K562 (cell line): ENCODE data around the gene RNF11. TPM values are rescaled to one million over a fixed set of nuclear protein-coding genes. Genes with fewer than 3 reads are reported as not detected.

Experiments used
- CAMTA2 ChIP-seq: fragments of 250-450 bp; sonication (Bioruptor Pico); conservative IDR thresholded peaks from 2 replicates; pipeline ENCODE4 v1.5.1; 2022
- FIP1L1 ChIP-seq: fragments of 200-400 bp; formaldehyde crosslinking; IDR thresholded peaks from 2 replicates; pipeline ENCODE4 v1.6.1; 2018; ENCODE audit warnings: mild to moderate bottlenecking, low read depth, low read length; ENCODE audit not compliant: poor library complexity, severe bottlenecking
- JUN ChIP-seq, 2 experiments: sonication (generic) in 1 of 2; formaldehyde crosslinking in 1 of 2; IDR thresholded peaks; 2 replicates each; pipeline versions ENCODE4 v1.6.1 to v1.8.0; 2012 to 2022; ENCODE audit warnings: borderline replicate concordance in 2 of 2, mild to moderate bottlenecking in 2 of 2, improper control_type of control experiment in 1 of 2, low read depth in 1 of 2, low read length in 1 of 2, missing genetic modification reagents in 1 of 2
- JUND ChIP-seq, 2 experiments: IDR thresholded peaks; 2 replicates in 1 of 2; 3 replicates in 1 of 2; pipeline ENCODE4 v1.6.1; 2011; ENCODE audit warnings: borderline replicate concordance in 2 of 2, low read depth in 2 of 2, low read length in 2 of 2, improper control_type of control experiment in 1 of 2, missing biosample characterization in 1 of 2, missing genetic modification characterization in 1 of 2, missing genetic modification reagents in 1 of 2
- NR0B1 ChIP-seq: fragments of 450-650 bp; IDR thresholded peaks from one replicate; pipeline ENCODE4 v1.6.1; 2018; ENCODE audit warnings: mild to moderate bottlenecking, moderate library complexity; ENCODE audit not compliant: partially characterized antibody
- SETDB1 ChIP-seq: IDR thresholded peaks from one replicate; pipeline ENCODE4 v1.6.1; 2012; ENCODE audit warnings: low read length, control low read depth, inconsistent platforms
- SMAD2 ChIP-seq: fragments of 150-350 bp; IDR thresholded peaks from 2 replicates; pipeline ENCODE4 v1.6.1; 2014; ENCODE audit warnings: low read depth, mild to moderate bottlenecking, low read length
- TEAD1 ChIP-seq, 2 experiments: fragments of 450-650 bp in 1 of 2; sonication (generic) in 1 of 2; formaldehyde crosslinking; IDR thresholded peaks; 2 replicates each; pipeline versions ENCODE4 v1.4.0 to v1.8.0; 2020 to 2022; ENCODE audit warnings: mild to moderate bottlenecking in 2 of 2, missing genetic modification reagents in 1 of 2
- ZBED1 ChIP-seq: IDR thresholded peaks from 2 replicates; pipeline ENCODE4 v1.6.1; 2014
- ZNF263 ChIP-seq: sonication (generic); formaldehyde crosslinking; IDR thresholded peaks from 2 replicates; pipeline ENCODE4 v1.8.0; 2022; ENCODE audit warnings: mild to moderate bottlenecking, missing genetic modification reagents, borderline replicate concordance
- ZNF445 ChIP-seq: fragments of 250-450 bp; sonication (Bioruptor Pico); IDR thresholded peaks from 2 replicates; pipeline ENCODE4 v1.4.0; 2020; ENCODE audit warnings: low read depth, mild to moderate bottlenecking, moderate library complexity
- ZNF584 ChIP-seq: fragments of 200-800 bp; sonication (Bioruptor generic); IDR thresholded peaks from 2 replicates; pipeline ENCODE4 v1.6.1; 2016; ENCODE audit warnings: low read depth, mild to moderate bottlenecking, missing genetic modification characterization, missing compliant biosample characterization
- ZNF707 ChIP-seq: fragments of 250-450 bp; sonication (Bioruptor Pico); conservative IDR thresholded peaks from 2 replicates; pipeline ENCODE4 v1.8.0; 2022; ENCODE audit warnings: inconsistent platforms, mild to moderate bottlenecking, moderate library complexity
- polyA plus RNA-seq, 8 experiments: library from polyadenylated mRNA; depleted of rRNA in 4 of 8; stranded (reverse) in 5 of 8; unstranded in 3 of 8; fragments of >200 nt; fragmentation: Nextera tagmentation in 2 of 8; fragmentation: Illumina TruSeq in 1 of 8; extraction: Ambion mirVana in 2 of 8; extraction: Trizol in 1 of 8; gene quantifications; 2 replicates each; pipeline versions ENCODE4 v1.2.1 to v1.2.3, GENCODE V29; 2011 to 2014; ENCODE audit warnings: inconsistent platforms in 1 of 8, missing spikeins in 1 of 8
- total RNA-seq, 7 experiments: library from RNA; depleted of rRNA in 6 of 7; stranded (reverse); fragments of >200 nt in 6 of 7; fragmentation: Illumina TruSeq in 2 of 7; extraction: Trizol in 2 of 7; gene quantifications; 2 replicates each; pipeline versions ENCODE4 v1.2.1 to v1.2.3, GENCODE V29; 2011 to 2021; ENCODE audit warnings: low replicate concordance in 1 of 7
- TF ChIP-seq, protein P1 (sequence below): fragments of 450-650 bp; IDR thresholded peaks from 2 replicates; pipeline ENCODE4 v1.6.1; 2016
- TF ChIP-seq, protein P2 (sequence below): fragments of 250-450 bp; sonication (Bioruptor Pico); IDR thresholded peaks from 2 replicates; pipeline ENCODE4 v1.4.0; 2020; ENCODE audit warnings: mild to moderate bottlenecking, moderate library complexity, borderline replicate concordance
- TF ChIP-seq, protein P3 (sequence below): fragments of 250-450 bp; sonication (Bioruptor Pico); IDR thresholded peaks from 2 replicates; pipeline ENCODE4 v1.5.0; 2022; ENCODE audit warnings: mild to moderate bottlenecking
- TF ChIP-seq, protein P4 (sequence below): fragments of 450-650 bp; conservative IDR thresholded peaks from 2 replicates; pipeline ENCODE4 v1.6.1; 2016; ENCODE audit warnings: missing genetic modification characterization, low read depth, mild to moderate bottlenecking, missing compliant biosample characterization, moderate library complexity

The RNF11 gene
- total and polyA plus RNA-seq, 9 of the 15 experiments (the other 6 are each of a cell fraction or from before 2014, with no cell fraction given), result 5.7 to 34.3 (median 23.1) TPM

GRCh38 chr1:51234721-51235425 is 1.2 kb upstream of the RNF11 start (continued):
- TF ChIP-seq JUN (IDR thresholded peaks at IDR 0.05; ENCODE audit: borderline replicate concordance, low read depth, low read length) (no peak), JUN (CRISPR knock-in tag; IDR thresholded peaks at IDR 0.05; ENCODE audit: borderline replicate concordance) (no peak), TEAD1 (CRISPR knock-in tag; IDR thresholded peaks at IDR 0.05) (no peak), SMAD2 (no peak), ZNF707 (CRISPR knock-in tag) (no peak), JUND (IDR thresholded peaks at IDR 0.05; ENCODE audit: borderline replicate concordance, low read depth, low read length) (0 out of 2 replicates have a peak, but pooled peaks have one; percentile 45), JUND (tag; IDR thresholded peaks at IDR 0.05; ENCODE audit: borderline replicate concordance, low read depth, low read length) (no peak; the same call in 2 of the 3 replicates), ZNF445 (no peak), CAMTA2 (CRISPR knock-in tag) (no peak), FIP1L1 (no peak), SETDB1 (no peak), ZBED1 (no peak), ZNF584 (CRISPR knock-in tag) (no peak), NR0B1 (no peak), ZNF263 (CRISPR knock-in tag) (no peak)
- TF ChIP-seq, protein P1, sequence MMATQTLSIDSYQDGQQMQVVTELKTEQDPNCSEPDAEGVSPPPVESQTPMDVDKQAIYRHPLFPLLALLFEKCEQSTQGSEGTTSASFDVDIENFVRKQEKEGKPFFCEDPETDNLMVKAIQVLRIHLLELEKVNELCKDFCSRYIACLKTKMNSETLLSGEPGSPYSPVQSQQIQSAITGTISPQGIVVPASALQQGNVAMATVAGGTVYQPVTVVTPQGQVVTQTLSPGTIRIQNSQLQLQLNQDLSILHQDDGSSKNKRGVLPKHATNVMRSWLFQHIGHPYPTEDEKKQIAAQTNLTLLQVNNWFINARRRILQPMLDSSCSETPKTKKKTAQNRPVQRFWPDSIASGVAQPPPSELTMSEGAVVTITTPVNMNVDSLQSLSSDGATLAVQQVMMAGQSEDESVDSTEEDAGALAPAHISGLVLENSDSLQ, result peak; percentile 51; the same call in 1 of the 2 replicates
- TF ChIP-seq, protein P2, sequence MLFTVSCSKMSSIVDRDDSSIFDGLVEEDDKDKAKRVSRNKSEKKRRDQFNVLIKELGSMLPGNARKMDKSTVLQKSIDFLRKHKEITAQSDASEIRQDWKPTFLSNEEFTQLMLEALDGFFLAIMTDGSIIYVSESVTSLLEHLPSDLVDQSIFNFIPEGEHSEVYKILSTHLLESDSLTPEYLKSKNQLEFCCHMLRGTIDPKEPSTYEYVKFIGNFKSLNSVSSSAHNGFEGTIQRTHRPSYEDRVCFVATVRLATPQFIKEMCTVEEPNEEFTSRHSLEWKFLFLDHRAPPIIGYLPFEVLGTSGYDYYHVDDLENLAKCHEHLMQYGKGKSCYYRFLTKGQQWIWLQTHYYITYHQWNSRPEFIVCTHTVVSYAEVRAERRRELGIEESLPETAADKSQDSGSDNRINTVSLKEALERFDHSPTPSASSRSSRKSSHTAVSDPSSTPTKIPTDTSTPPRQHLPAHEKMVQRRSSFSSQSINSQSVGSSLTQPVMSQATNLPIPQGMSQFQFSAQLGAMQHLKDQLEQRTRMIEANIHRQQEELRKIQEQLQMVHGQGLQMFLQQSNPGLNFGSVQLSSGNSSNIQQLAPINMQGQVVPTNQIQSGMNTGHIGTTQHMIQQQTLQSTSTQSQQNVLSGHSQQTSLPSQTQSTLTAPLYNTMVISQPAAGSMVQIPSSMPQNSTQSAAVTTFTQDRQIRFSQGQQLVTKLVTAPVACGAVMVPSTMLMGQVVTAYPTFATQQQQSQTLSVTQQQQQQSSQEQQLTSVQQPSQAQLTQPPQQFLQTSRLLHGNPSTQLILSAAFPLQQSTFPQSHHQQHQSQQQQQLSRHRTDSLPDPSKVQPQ (CRISPR knock-in tag), result no peak
- TF ChIP-seq, protein P3, sequence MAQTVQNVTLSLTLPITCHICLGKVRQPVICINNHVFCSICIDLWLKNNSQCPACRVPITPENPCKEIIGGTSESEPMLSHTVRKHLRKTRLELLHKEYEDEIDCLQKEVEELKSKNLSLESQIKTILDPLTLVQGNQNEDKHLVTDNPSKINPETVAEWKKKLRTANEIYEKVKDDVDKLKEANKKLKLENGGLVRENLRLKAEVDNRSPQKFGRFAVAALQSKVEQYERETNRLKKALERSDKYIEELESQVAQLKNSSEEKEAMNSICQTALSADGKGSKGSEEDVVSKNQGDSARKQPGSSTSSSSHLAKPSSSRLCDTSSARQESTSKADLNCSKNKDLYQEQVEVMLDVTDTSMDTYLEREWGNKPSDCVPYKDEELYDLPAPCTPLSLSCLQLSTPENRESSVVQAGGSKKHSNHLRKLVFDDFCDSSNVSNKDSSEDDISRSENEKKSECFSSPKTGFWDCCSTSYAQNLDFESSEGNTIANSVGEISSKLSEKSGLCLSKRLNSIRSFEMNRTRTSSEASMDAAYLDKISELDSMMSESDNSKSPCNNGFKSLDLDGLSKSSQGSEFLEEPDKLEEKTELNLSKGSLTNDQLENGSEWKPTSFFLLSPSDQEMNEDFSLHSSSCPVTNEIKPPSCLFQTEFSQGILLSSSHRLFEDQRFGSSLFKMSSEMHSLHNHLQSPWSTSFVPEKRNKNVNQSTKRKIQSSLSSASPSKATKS, result no peak
- TF ChIP-seq, protein P4, sequence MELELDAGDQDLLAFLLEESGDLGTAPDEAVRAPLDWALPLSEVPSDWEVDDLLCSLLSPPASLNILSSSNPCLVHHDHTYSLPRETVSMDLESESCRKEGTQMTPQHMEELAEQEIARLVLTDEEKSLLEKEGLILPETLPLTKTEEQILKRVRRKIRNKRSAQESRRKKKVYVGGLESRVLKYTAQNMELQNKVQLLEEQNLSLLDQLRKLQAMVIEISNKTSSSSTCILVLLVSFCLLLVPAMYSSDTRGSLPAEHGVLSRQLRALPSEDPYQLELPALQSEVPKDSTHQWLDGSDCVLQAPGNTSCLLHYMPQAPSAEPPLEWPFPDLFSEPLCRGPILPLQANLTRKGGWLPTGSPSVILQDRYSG (tag), result no peak
